OCI-LY1 (cell line): ENCODE results near the gene PLA2G2D.

Source experiments
- H2AFZ ChIP-seq: fragments of 200-600 bp; sonication (generic), shearing (Covaris generic); 2 replicates; pipeline ENCODE4 v1.6.0; 2014; ENCODE audit warnings: antibody characterized with exemption, mild to moderate bottlenecking, low read length
- H3F3A ChIP-seq: fragments of 200-600 bp; sonication (generic), shearing (Covaris generic); 2 replicates; pipeline ENCODE4 v1.6.0; 2014; ENCODE audit warnings: mild to moderate bottlenecking, antibody characterized with exemption, low read length, moderate library complexity; ENCODE audit not compliant: insufficient read depth
- H3K27ac ChIP-seq: fragments of 200-600 bp; sonication (generic); 2 replicates; pipeline ENCODE4 v1.5.1; 2014; ENCODE audit warnings: low read length, mixed run types, mild to moderate bottlenecking, low read depth; ENCODE audit not compliant: poor library complexity, severe bottlenecking
- H3K27me3 ChIP-seq: fragments of 200-600 bp; sonication (generic); 2 replicates; pipeline ENCODE4 v1.6.0; 2014; ENCODE audit warnings: antibody characterized with exemption, mild to moderate bottlenecking, low read length, moderate library complexity; ENCODE audit not compliant: insufficient read depth
- H3K36me3 ChIP-seq: fragments of 200-600 bp; sonication (generic); 2 replicates; pipeline ENCODE4 v1.6.1; 2014; ENCODE audit warnings: mild to moderate bottlenecking, antibody characterized with exemption, low read length, moderate library complexity, mixed read lengths; ENCODE audit not compliant: insufficient read depth
- H3K4me1 ChIP-seq: fragments of 200-600 bp; sonication (generic); 2 replicates; pipeline ENCODE4 v1.5.1; 2014; ENCODE audit warnings: mild to moderate bottlenecking, low read length, moderate library complexity; ENCODE audit not compliant: insufficient read depth, severe bottlenecking
- H3K4me2 ChIP-seq: fragments of 200-600 bp; sonication (generic), shearing (Covaris generic); 2 replicates; pipeline ENCODE4 v1.6.1; 2014; ENCODE audit warnings: low read length
- H3K4me3 ChIP-seq: fragments of 200-600 bp; sonication (generic); 2 replicates; pipeline ENCODE4 v1.5.1; 2014; ENCODE audit warnings: low read length, low read depth, mild to moderate bottlenecking, mixed read lengths; ENCODE audit not compliant: poor library complexity, severe bottlenecking
- H3K79me2 ChIP-seq: fragments of 200-600 bp; shearing (Covaris generic); 2 replicates; pipeline ENCODE4 v1.6.1; 2016; ENCODE audit warnings: mixed run types, low read length, mixed read lengths; ENCODE audit not compliant: insufficient read depth
- H3K9ac ChIP-seq: fragments of 200-600 bp; sonication (generic), shearing (Covaris generic); 2 replicates; pipeline ENCODE4 v1.6.1; 2014; ENCODE audit warnings: mild to moderate bottlenecking, low read length, mixed read lengths
- H3K9me2 ChIP-seq: fragments of 200-600 bp; sonication (generic), shearing (Covaris generic); 2 replicates; pipeline ENCODE4 v1.6.1; 2014; ENCODE audit warnings: low read depth, mild to moderate bottlenecking, low read length, mixed read lengths
- H3K9me3 ChIP-seq: fragments of 200-600 bp; shearing (Covaris generic); 2 replicates; pipeline ENCODE4 v1.6.1; 2014; ENCODE audit warnings: low read length, mixed read lengths
- H4K20me1 ChIP-seq: fragments of 200-600 bp; sonication (generic), shearing (Covaris generic); 2 replicates; pipeline ENCODE4 v1.6.0; 2016; ENCODE audit warnings: mild to moderate bottlenecking, low read length; ENCODE audit not compliant: insufficient read depth
- CTCF ChIP-seq: fragments of 200-600 bp; sonication (generic), shearing (Covaris generic); IDR thresholded peaks from 2 replicates; pipeline ENCODE4 v1.5.1; 2017; ENCODE audit warnings: mild to moderate bottlenecking, antibody characterized with exemption, low read length, moderate library complexity, mixed read lengths
- EZH2 ChIP-seq: fragments of 200-600 bp; sonication (generic), shearing (Covaris generic); IDR thresholded peaks from 2 replicates; pipeline ENCODE4 v1.8.0; 2017; ENCODE audit warnings: borderline replicate concordance, mixed run types, mild to moderate bottlenecking, antibody characterized with exemption, low read length, moderate library complexity, mixed read lengths

PLA2G2D gene

GRCh38 chr1:20078711-20079110, 40.6 kb downstream of the PLA2G2D start:
- Histone ChIP-seq H3K4me1 (no peaks in the 10 kb centered on the region), H3K27ac (no peak overlapping the region)

GRCh38 chr1:20078171-20078651, 41.1 kb downstream of the PLA2G2D start:
- no peak overlapping the region for H3K4me2 ChIP-seq
- TF ChIP-seq EZH2 (no peak), CTCF (no peak)
- no peak overlapping the region for H3K27ac ChIP-seq
- H4K20me1 ChIP-seq: no peaks in the 10 kb centered on the region
- no peaks in the 10 kb centered on the region for H3K79me2 ChIP-seq
- no peaks in the 10 kb centered on the region for H3K9me2 ChIP-seq
- no peak overlapping the region for H2AFZ ChIP-seq
- H3K9me3 ChIP-seq: no peaks in the 10 kb centered on the region
- H3K4me1 ChIP-seq: no peaks in the 10 kb centered on the region
- H3F3A ChIP-seq: no peaks in the 10 kb centered on the region
- no peak overlapping the region for H3K9ac ChIP-seq
- no peak overlapping the region for H3K4me3 ChIP-seq
- no peaks in the 10 kb centered on the region for H3K36me3 ChIP-seq
- no peaks in the 10 kb centered on the region for H3K27me3 ChIP-seq

More at GRCh38 chr1:20078711-20079110, 40.6 kb downstream of the PLA2G2D start:
- Histone ChIP-seq H3K9ac (no peak overlapping the region), H3K9me2 (no peaks in the 10 kb centered on the region), H3F3A (no peaks in the 10 kb centered on the region), H2AFZ (no peak overlapping the region), H3K4me3 (no peak overlapping the region), H3K79me2 (no peaks in the 10 kb centered on the region), H4K20me1 (no peaks in the 10 kb centered on the region), H3K27me3 (no peaks in the 10 kb centered on the region), H3K36me3 (no peaks in the 10 kb centered on the region), H3K4me2 (no peak overlapping the region), H3K9me3 (no peaks in the 10 kb centered on the region)
- TF ChIP-seq CTCF (no peak), EZH2 (no peak)

- TF ChIP-seq CTCF (no peak), EZH2 (no peak)
- H3K4me3 ChIP-seq: no peak overlapping the region
- H3K4me1 ChIP-seq: no peaks in the 10 kb centered on the region
- H4K20me1 ChIP-seq: no peaks in the 10 kb centered on the region
- no peaks in the 10 kb centered on the region for H3K36me3 ChIP-seq
- no peak overlapping the region for H3K4me2 ChIP-seq
- no peak overlapping the region for H2AFZ ChIP-seq
- H3K9ac ChIP-seq: no peak overlapping the region
- no peak overlapping the region for H3K27ac ChIP-seq
- H3K9me2 ChIP-seq: no peaks in the 10 kb centered on the region
- H3K79me2 ChIP-seq: no peaks in the 10 kb centered on the region
- H3K9me3 ChIP-seq: no peaks in the 10 kb centered on the region
- no peaks in the 10 kb centered on the region for H3K27me3 ChIP-seq
- H3F3A ChIP-seq: no peaks in the 10 kb centered on the region
Observed at GRCh38 chr1:20076710-20077461, 42.5 kb downstream of the PLA2G2D start.
